Breast epithelium (tissue), 4 donors: Measurements from ENCODE around the gene PCDHA11. TPM values are rescaled to one million over a fixed set of nuclear protein-coding genes. Genes with fewer than 3 reads are reported as not detected.

Source experiments
- DNase-seq, 2 donors: peaks; one replicate each; pipeline ENCODE4 v3.0.0-alpha.2; 2019; ENCODE audit warnings: low spot score in 2 of 2
- H3K27ac ChIP-seq, 2 donors: fragments of 200-600 bp; sonication (generic) in 1 of 2; one replicate each; pipeline ENCODE4 v1.5.1; 2016 to 2019; ENCODE audit warnings: mild to moderate bottlenecking in 1 of 2
- H3K27me3 ChIP-seq, 2 donors: fragments of 200-600 bp; sonication (generic) in 1 of 2; one replicate each; pipeline versions ENCODE4 v1.5.1 to v1.6.0; 2017 to 2019; ENCODE audit warnings: control low read depth in 1 of 2, mild to moderate bottlenecking in 1 of 2
- H3K36me3 ChIP-seq: fragments of 200-600 bp; one replicate; pipeline ENCODE4 v1.5.1; 2019
- H3K4me1 ChIP-seq, 2 donors: fragments of 200-600 bp; sonication (generic); one replicate each; pipeline ENCODE4 v1.5.1; 2016 to 2019; ENCODE audit warnings: control low read depth in 1 of 2
- H3K4me3 ChIP-seq, 3 donors: fragments of 200-600 bp; sonication (generic); 1 replicate in 2 of 3; 2 replicates in 1 of 3; pipeline ENCODE4 v1.5.1; 2016 to 2019; ENCODE audit warnings: mild to moderate bottlenecking in 3 of 3, moderate library complexity in 2 of 3
- H3K9me3 ChIP-seq, 2 donors: fragments of 200-600 bp; sonication (generic) in 1 of 2; one replicate each; pipeline ENCODE4 v1.5.1; 2016 to 2019; ENCODE audit warnings: control low read depth in 1 of 2
- POLR2A ChIP-seq: fragments of 450-650 bp; IDR thresholded peaks from one replicate; pipeline ENCODE4 v1.6.1; 2016; ENCODE audit warnings: antibody characterized with exemption, mild to moderate bottlenecking, moderate library complexity
- POLR2AphosphoS5 ChIP-seq, 3 donors: sonication (generic); formaldehyde crosslinking; IDR thresholded peaks; one replicate each; pipeline ENCODE4 v1.6.1; 2017; ENCODE audit warnings: antibody characterized with exemption in 3 of 3
- intact Hi-C: fragments of 100-400 bp; cut with DNase I; formaldehyde crosslinking; loops from one replicate; pipeline ENCODE4 v1.15.1; 2023; ENCODE audit warnings: low total_unique reads
- total RNA-seq, 3 donors: library from RNA; depleted of rRNA; stranded (reverse); fragments of >200 nt; gene quantifications; one replicate each; pipeline ENCODE4 v1.1.0, GENCODE V29; 2016
- TF ChIP-seq, protein P1 (sequence below), 3 donors: fragments of 450-650 bp; IDR thresholded peaks; one replicate each; pipeline ENCODE4 v1.5.1; 2016 to 2017; ENCODE audit warnings: antibody characterized with exemption in 3 of 3, mild to moderate bottlenecking in 3 of 3, moderate library complexity in 3 of 3

PCDHA11 gene
- total RNA-seq, 3 donors from 2014 or later: 0.48 to 4.3 (median 3.4) TPM

DNA sequence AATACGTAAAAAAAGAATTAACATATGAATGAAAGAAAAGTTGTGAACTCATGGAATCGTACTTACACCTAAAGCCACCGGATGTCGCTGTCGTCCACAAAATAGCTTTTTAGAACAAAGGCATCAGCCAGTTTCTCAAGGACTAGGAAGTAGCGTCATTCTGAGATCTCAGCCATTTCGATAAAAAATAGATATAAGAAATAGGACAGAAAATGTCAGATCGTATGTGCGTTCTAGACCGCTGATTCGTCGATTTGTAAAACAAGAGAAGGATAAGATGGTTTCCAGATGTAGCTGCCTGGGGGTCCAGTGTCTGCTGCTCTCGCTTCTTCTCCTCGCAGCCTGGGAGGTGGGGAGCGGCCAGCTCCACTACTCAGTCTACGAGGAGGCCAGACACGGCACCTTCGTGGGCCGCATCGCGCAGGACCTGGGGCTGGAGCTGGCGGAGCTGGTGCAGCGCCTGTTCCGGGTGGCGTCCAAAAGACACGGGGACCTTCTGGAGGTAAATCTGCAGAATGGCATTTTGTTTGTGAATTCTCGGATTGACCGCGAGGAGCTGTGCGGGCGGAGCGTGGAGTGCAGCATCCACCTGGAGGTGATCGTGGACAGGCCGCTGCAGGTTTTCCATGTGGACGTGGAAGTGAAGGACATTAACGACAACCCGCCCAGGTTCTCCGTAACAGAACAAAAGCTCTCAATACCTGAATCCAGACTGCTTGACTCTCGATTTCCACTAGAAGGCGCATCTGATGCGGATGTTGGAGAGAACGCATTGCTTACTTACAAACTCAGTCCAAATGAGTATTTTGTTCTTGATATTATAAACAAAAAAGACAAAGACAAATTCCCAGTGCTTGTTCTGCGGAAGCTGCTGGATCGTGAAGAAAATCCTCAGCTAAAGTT lies 12.7 kb upstream of the PCDHA11 start, which contains the start of gene PCDHA10:
TSS of gene PCDHA10 (plus strand) at position 126 of the 903 bp plus-strand sequence. CDS start at position 278, 152 bp downstream.
- DNase-seq: no peak
- peaks cover 29 to 50% of the 10 kb centered on the region in 2 donors for H3K9me3 ChIP-seq
- H3K27me3 ChIP-seq: peaks cover 0 to 3% of the 10 kb centered on the region in 2 donors
- TF ChIP-seq POLR2AphosphoS5 (IDR thresholded peaks at IDR 0.05): no peak
- TF ChIP-seq, protein P1, sequence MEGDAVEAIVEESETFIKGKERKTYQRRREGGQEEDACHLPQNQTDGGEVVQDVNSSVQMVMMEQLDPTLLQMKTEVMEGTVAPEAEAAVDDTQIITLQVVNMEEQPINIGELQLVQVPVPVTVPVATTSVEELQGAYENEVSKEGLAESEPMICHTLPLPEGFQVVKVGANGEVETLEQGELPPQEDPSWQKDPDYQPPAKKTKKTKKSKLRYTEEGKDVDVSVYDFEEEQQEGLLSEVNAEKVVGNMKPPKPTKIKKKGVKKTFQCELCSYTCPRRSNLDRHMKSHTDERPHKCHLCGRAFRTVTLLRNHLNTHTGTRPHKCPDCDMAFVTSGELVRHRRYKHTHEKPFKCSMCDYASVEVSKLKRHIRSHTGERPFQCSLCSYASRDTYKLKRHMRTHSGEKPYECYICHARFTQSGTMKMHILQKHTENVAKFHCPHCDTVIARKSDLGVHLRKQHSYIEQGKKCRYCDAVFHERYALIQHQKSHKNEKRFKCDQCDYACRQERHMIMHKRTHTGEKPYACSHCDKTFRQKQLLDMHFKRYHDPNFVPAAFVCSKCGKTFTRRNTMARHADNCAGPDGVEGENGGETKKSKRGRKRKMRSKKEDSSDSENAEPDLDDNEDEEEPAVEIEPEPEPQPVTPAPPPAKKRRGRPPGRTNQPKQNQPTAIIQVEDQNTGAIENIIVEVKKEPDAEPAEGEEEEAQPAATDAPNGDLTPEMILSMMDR (IDR thresholded peaks at IDR 0.05): peak in 1 of 3 donors; percentile 38
- no peak for TF ChIP-seq POLR2A
- H3K4me1 ChIP-seq: no peaks in the 10 kb centered on the region
- H3K36me3 ChIP-seq: no peaks in the 10 kb centered on the region
- peak within 1 kb of the TSS in 2 of 3 donors; percentile 49 to 61 for H3K4me3 ChIP-seq
- intact Hi-C loops: no loop called here
- peak within 1 kb of the TSS in 1 of 2 donors; percentile 63 for H3K27ac ChIP-seq

DNA sequence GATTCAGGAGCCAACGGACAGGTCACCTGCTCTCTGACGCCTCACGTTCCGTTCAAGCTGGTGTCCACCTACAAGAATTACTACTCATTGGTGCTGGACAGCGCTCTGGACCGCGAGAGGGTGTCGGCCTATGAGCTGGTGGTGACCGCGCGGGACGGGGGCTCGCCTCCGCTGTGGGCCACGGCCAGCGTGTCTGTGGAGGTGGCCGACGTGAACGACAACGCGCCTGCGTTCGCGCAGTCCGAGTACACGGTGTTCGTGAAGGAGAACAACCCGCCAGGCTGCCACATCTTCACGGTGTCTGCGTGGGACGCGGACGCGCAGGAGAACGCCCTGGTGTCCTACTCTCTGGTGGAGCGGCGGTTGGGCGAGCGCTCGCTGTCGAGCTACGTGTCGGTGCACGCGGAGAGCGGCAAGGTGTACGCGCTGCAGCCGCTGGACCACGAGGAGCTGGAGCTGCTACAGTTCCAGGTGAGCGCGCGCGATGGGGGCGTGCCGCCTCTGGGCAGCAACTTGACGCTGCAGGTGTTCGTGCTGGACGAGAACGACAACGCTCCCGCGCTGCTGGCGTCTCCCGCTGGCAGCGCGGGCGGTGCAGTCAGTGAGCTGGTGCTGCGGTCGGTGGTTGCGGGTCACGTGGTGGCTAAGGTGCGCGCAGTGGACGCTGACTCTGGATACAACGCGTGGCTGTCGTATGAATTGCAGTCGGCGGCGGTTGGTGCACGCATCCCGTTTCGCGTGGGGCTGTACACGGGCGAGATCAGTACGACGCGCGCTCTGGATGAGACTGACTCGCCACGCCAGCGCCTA lies 11.4 kb upstream of the PCDHA11 start:
- no peak overlapping the region for H3K27ac ChIP-seq
- TF ChIP-seq, protein P1 (IDR thresholded peaks at IDR 0.05): no peak
- TF ChIP-seq POLR2AphosphoS5 (IDR thresholded peaks at IDR 0.05) (no peak), POLR2A (no peak)
- peaks cover 0 to 3% of the 10 kb centered on the region in 2 donors for H3K27me3 ChIP-seq
- peaks cover 40 to 62% of the 10 kb centered on the region in 2 donors for H3K9me3 ChIP-seq
- no peaks in the 10 kb centered on the region for H3K36me3 ChIP-seq
- no peaks in the 10 kb centered on the region for H3K4me1 ChIP-seq
- no peak for DNase-seq
- no peak overlapping the region for H3K4me3 ChIP-seq
- intact Hi-C loops: no loop called here

DNA sequence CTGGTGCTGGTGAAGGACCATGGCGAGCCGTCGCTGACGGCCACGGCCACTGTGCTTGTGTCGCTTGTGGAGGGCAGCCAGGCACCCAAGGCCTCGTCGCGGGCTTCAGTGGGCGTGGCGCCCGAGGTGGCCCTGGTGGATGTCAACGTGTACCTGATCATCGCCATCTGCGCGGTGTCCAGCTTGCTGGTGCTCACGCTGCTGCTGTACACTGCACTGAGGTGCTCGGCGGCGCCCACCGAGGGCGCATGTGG lies 10.8 kb upstream of the PCDHA11 start:
- no peak overlapping the region for H3K27ac ChIP-seq
- TF ChIP-seq POLR2A: no peak
- TF ChIP-seq POLR2AphosphoS5 (IDR thresholded peaks at IDR 0.05): no peak
- TF ChIP-seq, protein P1 (IDR thresholded peaks at IDR 0.05): no peak
- H3K9me3 ChIP-seq: peaks cover 45 to 67% of the 10 kb centered on the region in 2 donors
- intact Hi-C loops: no loop called here
- H3K36me3 ChIP-seq: no peaks in the 10 kb centered on the region
- H3K4me3 ChIP-seq: no peak overlapping the region
- no peak for DNase-seq
- peaks cover 0 to 3% of the 10 kb centered on the region in 2 donors for H3K27me3 ChIP-seq
- H3K4me1 ChIP-seq: no peaks in the 10 kb centered on the region

DNA sequence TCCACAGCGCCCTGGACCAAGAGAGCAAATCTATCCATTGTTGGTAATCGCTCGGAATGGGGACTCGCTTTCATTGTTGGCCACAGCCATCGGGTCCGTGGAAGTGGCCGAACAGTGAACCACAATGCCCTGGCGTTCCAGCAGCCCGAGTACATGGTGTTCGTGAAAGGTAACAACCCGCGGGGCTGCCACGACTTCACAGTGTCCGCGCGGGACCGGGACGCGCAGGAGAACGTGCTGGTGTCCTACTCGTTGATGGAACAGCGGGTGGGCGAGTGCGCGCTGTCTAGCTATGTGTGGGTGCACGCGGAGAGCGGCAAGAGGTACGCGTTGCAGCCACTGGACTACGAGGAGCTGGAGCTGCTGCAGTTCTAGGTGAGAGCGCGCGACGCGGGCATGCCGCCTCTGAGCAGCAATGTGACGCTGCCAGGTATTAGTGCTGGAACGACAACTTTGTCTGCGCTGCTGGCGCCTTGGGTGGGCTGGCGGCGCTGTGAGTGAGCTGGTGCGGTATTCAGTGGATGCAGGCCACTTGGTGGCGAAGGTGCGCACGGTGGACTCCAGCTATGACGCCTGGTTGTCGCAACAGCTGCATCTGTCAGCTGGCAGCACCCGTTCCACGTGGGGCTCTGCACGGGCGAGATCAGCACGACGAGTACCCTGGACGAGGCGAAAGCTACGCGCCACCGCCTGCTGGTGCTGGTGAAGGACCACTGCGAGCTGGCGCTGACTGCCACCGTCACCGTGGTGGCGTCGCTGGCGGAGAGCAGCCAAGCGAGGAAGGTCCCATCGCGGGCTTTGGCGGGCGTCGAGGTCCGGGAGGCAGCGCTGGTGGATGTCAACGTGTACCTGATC lies 6.1 kb upstream of the PCDHA11 start:
- Histone ChIP-seq H3K4me1 (no peaks in the 10 kb centered on the region), H3K27me3 (peaks cover 0 to 3% of the 10 kb centered on the region in 2 donors), H3K4me3 (no peak overlapping the region), H3K36me3 (no peaks in the 10 kb centered on the region), H3K9me3 (peaks cover 27 to 57% of the 10 kb centered on the region in 2 donors), H3K27ac (no peak overlapping the region)
- TF ChIP-seq POLR2A (no peak), POLR2AphosphoS5 (IDR thresholded peaks at IDR 0.05) (no peak)
- TF ChIP-seq, protein P1 (IDR thresholded peaks at IDR 0.05): no peak
- no peak for DNase-seq
- intact Hi-C loops: no loop called here
